HEK293T (cell line): ENCODE measurements around the gene EPB41L4B.

Source experiments
- BHLHE40 ChIP-seq: fragments of 450-650 bp; IDR thresholded peaks from 2 replicates; pipeline ENCODE4 v1.6.1; 2016; ENCODE audit warnings: mild to moderate bottlenecking, moderate library complexity, borderline replicate concordance
- FOXA1 ChIP-seq: fragments of 450-650 bp; IDR thresholded peaks from 2 replicates; pipeline ENCODE4 v1.6.1; 2016; ENCODE audit warnings: mild to moderate bottlenecking
- FOXM1 ChIP-seq: fragments of 450-650 bp; IDR thresholded peaks from 2 replicates; pipeline ENCODE4 v1.6.1; 2017; ENCODE audit warnings: mild to moderate bottlenecking, borderline replicate concordance
- HDGF ChIP-seq: fragments of 450-650 bp; IDR thresholded peaks from 2 replicates; pipeline ENCODE4 v1.6.1; 2017; ENCODE audit warnings: antibody characterized with exemption, borderline replicate concordance
- LEF1 ChIP-seq: fragments of 450-650 bp; IDR thresholded peaks from 2 replicates; pipeline ENCODE4 v1.6.1; 2017; ENCODE audit warnings: mild to moderate bottlenecking, borderline replicate concordance
- SP1 ChIP-seq: fragments of 450-650 bp; IDR thresholded peaks from 2 replicates; pipeline ENCODE4 v1.6.1; 2017

DNA sequence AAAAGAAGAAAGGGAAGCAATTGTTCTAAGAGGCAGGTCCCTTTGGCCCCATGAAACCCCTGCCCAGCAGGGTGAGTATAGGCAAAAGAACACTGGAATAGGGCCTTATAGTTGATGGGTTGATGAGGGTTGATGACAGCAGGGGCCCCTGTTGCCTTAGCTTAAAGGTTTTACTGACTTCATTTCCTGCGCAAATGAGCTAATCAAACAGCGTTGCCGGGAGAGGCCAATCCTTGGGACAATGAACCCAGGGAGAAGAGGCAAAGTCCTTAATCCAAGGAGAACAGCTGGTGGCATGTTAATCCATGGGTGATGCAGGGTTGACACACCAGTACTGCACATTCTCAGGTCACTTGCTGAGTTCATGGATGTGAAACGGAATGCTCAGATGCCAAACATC, 22.0 kb upstream of the EPB41L4B start:
- TF ChIP-seq FOXA1 (no peak), SP1 (no peak), FOXM1 (no peak), LEF1 (no peak), BHLHE40 (no peak), HDGF (no peak)
